Hepatocyte (in vitro differentiated cells): ENCODE measurements around the gene SSTR4.

Experiments
- EZH2 ChIP-seq: fragments of 200-600 bp; sonication (generic); IDR thresholded peaks from 2 replicates; pipeline ENCODE4 v1.6.1; 2016; ENCODE audit warnings: antibody characterized with exemption, mild to moderate bottlenecking, borderline replicate concordance
- EZH2phosphoT487 ChIP-seq: fragments of 200-600 bp; sonication (generic); IDR thresholded peaks from one replicate; pipeline ENCODE4 v1.6.1; 2018; ENCODE audit warnings: antibody characterized with exemption, mild to moderate bottlenecking, low read depth, moderate library complexity; ENCODE audit not compliant: unreplicated experiment, severe bottlenecking
- TF ChIP-seq, protein P1 (sequence below): fragments of 200-600 bp; sonication (generic); IDR thresholded peaks from 2 replicates; pipeline ENCODE4 v1.5.1; 2016; ENCODE audit warnings: antibody characterized with exemption, mild to moderate bottlenecking; ENCODE audit not compliant: poor library complexity

GRCh38 chr20:23029324-23029723 is 5.8 kb upstream of the SSTR4 start:
- TF ChIP-seq, protein P1, sequence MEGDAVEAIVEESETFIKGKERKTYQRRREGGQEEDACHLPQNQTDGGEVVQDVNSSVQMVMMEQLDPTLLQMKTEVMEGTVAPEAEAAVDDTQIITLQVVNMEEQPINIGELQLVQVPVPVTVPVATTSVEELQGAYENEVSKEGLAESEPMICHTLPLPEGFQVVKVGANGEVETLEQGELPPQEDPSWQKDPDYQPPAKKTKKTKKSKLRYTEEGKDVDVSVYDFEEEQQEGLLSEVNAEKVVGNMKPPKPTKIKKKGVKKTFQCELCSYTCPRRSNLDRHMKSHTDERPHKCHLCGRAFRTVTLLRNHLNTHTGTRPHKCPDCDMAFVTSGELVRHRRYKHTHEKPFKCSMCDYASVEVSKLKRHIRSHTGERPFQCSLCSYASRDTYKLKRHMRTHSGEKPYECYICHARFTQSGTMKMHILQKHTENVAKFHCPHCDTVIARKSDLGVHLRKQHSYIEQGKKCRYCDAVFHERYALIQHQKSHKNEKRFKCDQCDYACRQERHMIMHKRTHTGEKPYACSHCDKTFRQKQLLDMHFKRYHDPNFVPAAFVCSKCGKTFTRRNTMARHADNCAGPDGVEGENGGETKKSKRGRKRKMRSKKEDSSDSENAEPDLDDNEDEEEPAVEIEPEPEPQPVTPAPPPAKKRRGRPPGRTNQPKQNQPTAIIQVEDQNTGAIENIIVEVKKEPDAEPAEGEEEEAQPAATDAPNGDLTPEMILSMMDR = no peak
- TF ChIP-seq EZH2 = no peak
- TF ChIP-seq EZH2phosphoT487 = no peak
